ENCODE measurements around the gene RSPH1. TPM values are rescaled to one million over a fixed set of nuclear protein-coding genes. Genes with fewer than 3 reads are reported as not detected.

The RSPH1 gene
- total RNA-seq, 2 donors from 2014 or later = not detected

GRCh38 chr21:42426424-42426823, 69.6 kb downstream of the RSPH1 start:
- Histone ChIP-seq H3K4me3 (no peak overlapping the region), H3K9me3 (no peaks in the 10 kb centered on the region), H3K27ac (no peak overlapping the region), H3K36me3 (no peaks in the 10 kb centered on the region), H3K4me1 (no peaks in the 10 kb centered on the region), H3K27me3 (no peaks in the 10 kb centered on the region)
- DNase-seq (ENCODE audit: low spot score) = no peak
- TF ChIP-seq CTCF (IDR thresholded peaks at IDR 0.05) = no peak

GRCh38 chr21:42425591-42425990, 70.4 kb downstream of the RSPH1 start:
- no peak overlapping the region for H3K4me3 ChIP-seq
- no peaks in the 10 kb centered on the region for H3K9me3 ChIP-seq
- no peaks in the 10 kb centered on the region for H3K27me3 ChIP-seq
- H3K4me1 ChIP-seq = no peaks in the 10 kb centered on the region
- DNase-seq (ENCODE audit: low spot score) = no peak
- no peak for TF ChIP-seq CTCF (IDR thresholded peaks at IDR 0.05)
- no peaks in the 10 kb centered on the region for H3K36me3 ChIP-seq
- H3K27ac ChIP-seq = no peak overlapping the region

DNA sequence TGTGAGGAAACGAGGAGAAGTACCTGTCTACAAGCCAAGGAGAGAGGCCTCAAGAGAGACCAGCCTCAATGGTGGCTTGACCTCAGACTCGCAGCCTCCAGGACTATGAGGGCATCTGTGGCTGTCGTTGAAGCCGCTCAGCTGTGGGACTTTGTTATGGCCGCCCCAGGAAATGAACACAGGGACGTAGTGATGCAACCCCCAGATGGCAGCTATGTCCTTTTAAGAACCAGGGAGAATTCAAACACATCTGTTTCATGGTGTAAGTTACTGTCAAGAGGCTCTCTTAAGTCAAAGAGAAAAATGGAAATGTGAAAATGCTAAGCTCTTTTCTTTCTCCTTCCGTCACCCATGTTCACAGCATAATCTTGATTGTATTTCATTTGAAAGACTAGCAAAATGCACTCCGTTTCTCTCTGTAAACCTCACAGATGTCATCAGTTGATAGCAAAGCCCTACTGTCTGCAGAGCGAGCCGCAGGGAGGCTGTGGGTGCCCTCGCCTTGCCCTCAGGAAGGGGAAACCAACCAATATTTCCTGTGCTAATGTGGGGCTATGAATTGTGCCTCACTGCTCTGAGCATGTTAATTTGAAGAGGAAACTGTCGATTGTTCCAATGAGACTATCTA, 71.0 kb downstream of the RSPH1 start:
- Histone ChIP-seq H3K27me3 (no peaks in the 10 kb centered on the region), H3K36me3 (no peaks in the 10 kb centered on the region), H3K9me3 (no peaks in the 10 kb centered on the region), H3K27ac (no peak overlapping the region), H3K4me1 (no peaks in the 10 kb centered on the region), H3K4me3 (no peak overlapping the region)
- no peak for TF ChIP-seq CTCF (IDR thresholded peaks at IDR 0.05)
- no peak for DNase-seq (ENCODE audit: low spot score)

GRCh38 chr21:42423685-42424084, 72.3 kb downstream of the RSPH1 start:
- H3K27me3 ChIP-seq = no peaks in the 10 kb centered on the region
- no peak for TF ChIP-seq CTCF (IDR thresholded peaks at IDR 0.05)
- no peak overlapping the region for H3K27ac ChIP-seq

GRCh38 chr21:42423197-42423675, 72.8 kb downstream of the RSPH1 start:
- no peaks in the 10 kb centered on the region for H3K4me1 ChIP-seq
- TF ChIP-seq CTCF (IDR thresholded peaks at IDR 0.05) = no peak
- no peak overlapping the region for H3K4me3 ChIP-seq
- DNase-seq (ENCODE audit: low spot score) = no peak
- no peaks in the 10 kb centered on the region for H3K9me3 ChIP-seq
- no peak overlapping the region for H3K27ac ChIP-seq
- no peaks in the 10 kb centered on the region for H3K27me3 ChIP-seq
- H3K36me3 ChIP-seq = no peaks in the 10 kb centered on the region

More at GRCh38 chr21:42423685-42424084, 72.3 kb downstream of the RSPH1 start:
- Histone ChIP-seq H3K4me1 (no peaks in the 10 kb centered on the region), H3K9me3 (no peaks in the 10 kb centered on the region), H3K4me3 (no peak overlapping the region), H3K36me3 (no peaks in the 10 kb centered on the region)
- no peak for DNase-seq (ENCODE audit: low spot score)

Other genes with a start within 250 kb of the RSPH1 start
- 1 to 10 TPM; 5.0 TPM for gene TFF3, start 180.8 kb downstream of the RSPH1 start, total RNA-seq
- not detected for gene TFF2, start 145.2 kb downstream of the RSPH1 start, total RNA-seq
- not detected for gene TFF1, start 129.7 kb downstream of the RSPH1 start, total RNA-seq
- 1 to 10 TPM; 1.1 to 2.4 TPM for gene TMPRSS3, start 100.2 kb downstream of the RSPH1 start, total RNA-seq
- under 1 TPM in 1 of 2 donors, not detected in 1; 0.12 TPM for gene UBASH3A, start 92.3 kb downstream of the RSPH1 start, total RNA-seq
- 1 to 10 TPM; 2.0 to 5.0 TPM for gene SLC37A1, start 17.6 kb upstream of the RSPH1 start, total RNA-seq
- gene PDE9A, start 157.4 kb upstream of the RSPH1 start, total RNA-seq = 1 to 10 TPM; 1.1 to 2.0 TPM